HepG2 (cell line): Measurements from ENCODE around the gene FAM199X. TPM values are rescaled to one million over a fixed set of nuclear protein-coding genes. Genes with fewer than 3 reads are reported as not detected.
A peak's percentile ranks its signal among the peaks of the same experiment; 100 is the strongest.

ENCODE experiments used
- ARNT ChIP-seq: fragments of 450-650 bp; IDR thresholded peaks from 2 replicates; pipeline ENCODE4 v1.6.1; 2017
- ARNT2 ChIP-seq: sonication (generic); formaldehyde crosslinking; IDR thresholded peaks from 2 replicates; pipeline ENCODE4 v1.8.0; 2022; ENCODE audit warnings: mild to moderate bottlenecking, low read depth, missing genetic modification reagents, moderate library complexity
- ARNTL ChIP-seq: sonication (generic); formaldehyde crosslinking; IDR thresholded peaks from 2 replicates; pipeline ENCODE4 v1.4.0; 2020; ENCODE audit warnings: mild to moderate bottlenecking, missing genetic modification reagents
- FOXK1 ChIP-seq: sonication (generic); formaldehyde crosslinking; IDR thresholded peaks from 2 replicates; pipeline ENCODE4 v1.4.0; 2020; ENCODE audit warnings: low read depth, missing genetic modification reagents, borderline replicate concordance
- HOXA7 ChIP-seq: sonication (generic); formaldehyde crosslinking; IDR thresholded peaks from 2 replicates; pipeline ENCODE4 v1.8.1; 2022; ENCODE audit warnings: mild to moderate bottlenecking, missing genetic modification reagents, moderate library complexity
- KAT7 ChIP-seq: IDR thresholded peaks from 2 replicates; pipeline ENCODE4 v1.6.1; 2018; ENCODE audit warnings: borderline replicate concordance, missing compliant biosample characterization
- KLF11 ChIP-seq: IDR thresholded peaks from 2 replicates; pipeline ENCODE4 v1.6.1; 2016; ENCODE audit warnings: missing compliant biosample characterization
- MED13 ChIP-seq: sonication (generic); formaldehyde crosslinking; IDR thresholded peaks from 2 replicates; pipeline ENCODE4 v1.5.0; 2020; ENCODE audit warnings: missing genetic modification reagents
- NR2C2 ChIP-seq: sonication (generic); formaldehyde crosslinking; IDR thresholded peaks from 2 replicates; pipeline ENCODE4 v1.4.0; 2020; ENCODE audit warnings: missing genetic modification reagents, mild to moderate bottlenecking, moderate library complexity, borderline replicate concordance
- PHF5A ChIP-seq: IDR thresholded peaks from one replicate; pipeline ENCODE4 v1.6.1; 2018; ENCODE audit warnings: low read depth, missing genetic modification reagents; ENCODE audit not compliant: unreplicated experiment
- REPIN1 ChIP-seq: sonication (generic); formaldehyde crosslinking; IDR thresholded peaks from 2 replicates; pipeline ENCODE4 v1.8.0; 2022; ENCODE audit warnings: missing genetic modification reagents, low read depth, mild to moderate bottlenecking, borderline replicate concordance
- SALL2 ChIP-seq: sonication (generic); formaldehyde crosslinking; IDR thresholded peaks from 2 replicates; pipeline ENCODE4 v1.8.1; 2023; ENCODE audit warnings: mild to moderate bottlenecking, missing genetic modification reagents, inconsistent platforms
- SIN3B ChIP-seq: fragments of 150-350 bp; IDR thresholded peaks from 2 replicates; pipeline ENCODE4 v1.6.1; 2014; ENCODE audit warnings: low read length
- TBP ChIP-seq: sonication (generic); formaldehyde crosslinking; IDR thresholded peaks from 2 replicates; pipeline ENCODE4 v1.5.0; 2020; ENCODE audit warnings: missing genetic modification reagents
- TFDP2 ChIP-seq: sonication (generic); formaldehyde crosslinking; IDR thresholded peaks from 2 replicates; pipeline ENCODE4 v1.4.0; 2020; ENCODE audit warnings: missing genetic modification reagents
- ZMAT3 ChIP-seq: sonication (generic); formaldehyde crosslinking; conservative IDR thresholded peaks from 2 replicates; pipeline ENCODE4 v1.7.0; 2021; ENCODE audit warnings: missing genetic modification reagents
- ZNF232 ChIP-seq: sonication (generic); formaldehyde crosslinking; IDR thresholded peaks from 2 replicates; pipeline ENCODE4 v1.4.0; 2020; ENCODE audit warnings: missing genetic modification reagents, borderline replicate concordance
- polyA plus RNA-seq, 8 experiments: library from polyadenylated mRNA; depleted of rRNA in 3 of 8; stranded (reverse) in 7 of 8; unstranded in 1 of 8; fragments of >200 nt; fragmentation: Illumina TruSeq in 4 of 8; extraction: Trizol in 4 of 8; gene quantifications; 2 replicates each; pipeline versions ENCODE4 v1.2.1 to v1.2.3, GENCODE V29; 2011 to 2016; ENCODE audit warnings: low read depth in 4 of 8, missing spikeins in 1 of 8, mixed read lengths in 1 of 8; ENCODE audit not compliant: insufficient read depth in 1 of 8
- total RNA-seq, 5 experiments: library from RNA; depleted of rRNA; stranded (reverse); fragments of >200 nt; fragmentation: Illumina TruSeq; extraction: Trizol; gene quantifications; 2 replicates each; pipeline ENCODE4 v1.2.3, GENCODE V29; 2016; ENCODE audit warnings: low read depth in 1 of 5
- TF ChIP-seq, protein P1 (sequence below): sonication (generic); formaldehyde crosslinking; IDR thresholded peaks from 2 replicates; pipeline ENCODE4 v1.4.0; 2020; ENCODE audit warnings: mild to moderate bottlenecking, missing genetic modification reagents
- TF ChIP-seq, protein P2 (sequence below): sonication (generic); formaldehyde crosslinking; IDR thresholded peaks from 2 replicates; pipeline ENCODE4 v1.4.0; 2020; ENCODE audit warnings: low read depth, missing genetic modification reagents
- TF ChIP-seq, protein P3 (sequence below): sonication (generic); formaldehyde crosslinking; IDR thresholded peaks from 2 replicates; pipeline ENCODE4 v1.5.0; 2020; ENCODE audit warnings: mild to moderate bottlenecking, low read depth, missing genetic modification reagents, borderline replicate concordance

The FAM199X gene
- total and polyA plus RNA-seq, 2 of the 13 experiments (the other 11 are each of a cell fraction or from before 2014, with no cell fraction given), result 5.1 to 18.0 TPM

- TF ChIP-seq, protein P1, sequence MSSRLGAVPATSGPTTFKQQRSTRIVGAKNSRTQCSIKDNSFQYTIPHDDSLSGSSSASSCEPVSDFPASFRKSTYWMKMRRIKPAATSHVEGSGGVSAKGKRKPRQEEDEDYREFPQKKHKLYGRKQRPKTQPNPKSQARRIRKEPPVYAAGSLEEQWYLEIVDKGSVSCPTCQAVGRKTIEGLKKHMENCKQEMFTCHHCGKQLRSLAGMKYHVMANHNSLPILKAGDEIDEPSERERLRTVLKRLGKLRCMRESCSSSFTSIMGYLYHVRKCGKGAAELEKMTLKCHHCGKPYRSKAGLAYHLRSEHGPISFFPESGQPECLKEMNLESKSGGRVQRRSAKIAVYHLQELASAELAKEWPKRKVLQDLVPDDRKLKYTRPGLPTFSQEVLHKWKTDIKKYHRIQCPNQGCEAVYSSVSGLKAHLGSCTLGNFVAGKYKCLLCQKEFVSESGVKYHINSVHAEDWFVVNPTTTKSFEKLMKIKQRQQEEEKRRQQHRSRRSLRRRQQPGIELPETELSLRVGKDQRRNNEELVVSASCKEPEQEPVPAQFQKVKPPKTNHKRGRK (CRISPR knock-in tag), result no peak
- TF ChIP-seq FOXK1 (CRISPR knock-in tag), result 0 out of 2 replicates have a peak, but pooled peaks have one; percentile 14
- no peak for TF ChIP-seq HOXA7
- no peak for TF ChIP-seq ARNTL (CRISPR knock-in tag)
- TF ChIP-seq ZNF232 (CRISPR knock-in tag), result no peak
- no peak for TF ChIP-seq SALL2 (CRISPR knock-in tag)
- TF ChIP-seq KLF11, result no peak
- no peak for TF ChIP-seq MED13 (CRISPR knock-in tag)
- peak; percentile 30 for TF ChIP-seq PHF5A (CRISPR knock-in tag)
- no peak for TF ChIP-seq SIN3B
- TF ChIP-seq, protein P2, sequence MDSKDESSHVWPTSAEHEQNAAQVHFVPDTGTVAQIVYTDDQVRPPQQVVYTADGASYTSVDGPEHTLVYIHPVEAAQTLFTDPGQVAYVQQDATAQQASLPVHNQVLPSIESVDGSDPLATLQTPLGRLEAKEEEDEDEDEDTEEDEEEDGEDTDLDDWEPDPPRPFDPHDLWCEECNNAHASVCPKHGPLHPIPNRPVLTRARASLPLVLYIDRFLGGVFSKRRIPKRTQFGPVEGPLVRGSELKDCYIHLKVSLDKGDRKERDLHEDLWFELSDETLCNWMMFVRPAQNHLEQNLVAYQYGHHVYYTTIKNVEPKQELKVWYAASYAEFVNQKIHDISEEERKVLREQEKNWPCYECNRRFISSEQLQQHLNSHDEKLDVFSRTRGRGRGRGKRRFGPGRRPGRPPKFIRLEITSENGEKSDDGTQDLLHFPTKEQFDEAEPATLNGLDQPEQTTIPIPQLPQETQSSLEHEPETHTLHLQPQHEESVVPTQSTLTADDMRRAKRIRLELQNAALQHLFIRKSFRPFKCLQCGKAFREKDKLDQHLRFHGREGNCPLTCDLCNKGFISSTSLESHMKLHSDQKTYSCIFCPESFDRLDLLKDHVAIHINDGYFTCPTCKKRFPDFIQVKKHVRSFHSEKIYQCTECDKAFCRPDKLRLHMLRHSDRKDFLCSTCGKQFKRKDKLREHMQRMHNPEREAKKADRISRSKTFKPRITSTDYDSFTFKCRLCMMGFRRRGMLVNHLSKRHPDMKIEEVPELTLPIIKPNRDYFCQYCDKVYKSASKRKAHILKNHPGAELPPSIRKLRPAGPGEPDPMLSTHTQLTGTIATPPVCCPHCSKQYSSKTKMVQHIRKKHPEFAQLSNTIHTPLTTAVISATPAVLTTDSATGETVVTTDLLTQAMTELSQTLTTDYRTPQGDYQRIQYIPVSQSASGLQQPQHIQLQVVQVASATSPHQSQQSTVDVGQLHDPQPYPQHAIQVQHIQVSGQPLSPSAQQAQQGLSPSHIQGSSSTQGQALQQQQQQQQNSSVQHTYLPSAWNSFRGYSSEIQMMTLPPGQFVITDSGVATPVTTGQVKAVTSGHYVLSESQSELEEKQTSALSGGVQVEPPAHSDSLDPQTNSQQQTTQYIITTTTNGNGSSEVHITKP, result no peak
- TF ChIP-seq ZMAT3 (CRISPR knock-in tag), result 0 out of 2 replicates have a peak, but pooled peaks have one; percentile 32
- no peak for TF ChIP-seq ARNT
- TF ChIP-seq REPIN1 (CRISPR knock-in tag), result 0 out of 2 replicates have a peak, but pooled peaks have one; percentile 26
- TF ChIP-seq KAT7 (CRISPR knock-in tag), result peak; percentile 56; the same call in 1 of the 2 replicates
- peak; percentile 23; the same call in 1 of the 2 replicates for TF ChIP-seq NR2C2 (CRISPR knock-in tag)
- TF ChIP-seq, protein P3, sequence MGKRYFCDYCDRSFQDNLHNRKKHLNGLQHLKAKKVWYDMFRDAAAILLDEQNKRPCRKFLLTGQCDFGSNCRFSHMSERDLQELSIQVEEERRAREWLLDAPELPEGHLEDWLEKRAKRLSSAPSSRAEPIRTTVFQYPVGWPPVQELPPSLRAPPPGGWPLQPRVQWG (CRISPR knock-in tag), result no peak
- no peak for TF ChIP-seq TBP (CRISPR knock-in tag)
- TF ChIP-seq ARNT2 (CRISPR knock-in tag), result peak; percentile 63; the same call in 1 of the 2 replicates
- peak; percentile 22; the same call in 1 of the 2 replicates for TF ChIP-seq TFDP2 (CRISPR knock-in tag)
These were observed at the start of gene FAM199X (continued) for GRCh38 chrX:104165894-104166734.
